Muscle layer of duodenum (tissue), 2 donors: ENCODE results near the gene SYNDIG1.

ENCODE experiments used
- H3K27ac ChIP-seq: one replicate; pipeline ENCODE4 v1.7.0; 2013; ENCODE audit warnings: mild to moderate bottlenecking, low read length
- H3K27me3 ChIP-seq: one replicate; pipeline ENCODE4 v1.7.0; 2013; ENCODE audit warnings: low read depth, mild to moderate bottlenecking, control low read depth, low read length
- H3K36me3 ChIP-seq, 2 donors: one replicate each; pipeline ENCODE4 v1.7.0; 2013; ENCODE audit warnings: low read length in 2 of 2, control low read depth in 1 of 2, mild to moderate bottlenecking in 1 of 2; ENCODE audit not compliant: insufficient read depth in 2 of 2, control insufficient read depth in 1 of 2
- H3K4me1 ChIP-seq, 2 donors: one replicate each; pipeline ENCODE4 v1.7.0; 2013; ENCODE audit warnings: low read length in 2 of 2, mild to moderate bottlenecking in 2 of 2, control low read depth in 1 of 2, moderate library complexity in 1 of 2; ENCODE audit not compliant: insufficient read depth in 2 of 2, control insufficient read depth in 1 of 2
- H3K4me3 ChIP-seq, 2 donors: one replicate each; pipeline ENCODE4 v1.7.0; 2013; ENCODE audit warnings: low read length in 2 of 2, low read depth in 1 of 2, mild to moderate bottlenecking in 1 of 2
- H3K9me3 ChIP-seq, 2 donors: one replicate each; pipeline ENCODE4 v1.7.0; 2013; ENCODE audit warnings: low read length in 2 of 2, control low read depth in 1 of 2, mild to moderate bottlenecking in 1 of 2; ENCODE audit not compliant: control insufficient read depth in 1 of 2
- donor health status: healthy.

Gene SYNDIG1

GRCh38 chr20:24559114-24559732, 89.8 kb downstream of the SYNDIG1 start:
- no peaks in the 10 kb centered on the region for H3K4me1 ChIP-seq
- no peaks in the 10 kb centered on the region for H3K27me3 ChIP-seq
- no peaks in the 10 kb centered on the region for H3K36me3 ChIP-seq
- no peak overlapping the region for H3K4me3 ChIP-seq
- H3K9me3 ChIP-seq: no peaks in the 10 kb centered on the region
- no peak overlapping the region for H3K27ac ChIP-seq

GRCh38 chr20:24560571-24561491, 91.4 kb downstream of the SYNDIG1 start:
- H3K27me3 ChIP-seq: no peaks in the 10 kb centered on the region
- H3K27ac ChIP-seq: no peak overlapping the region
- H3K9me3 ChIP-seq: no peaks in the 10 kb centered on the region
- no peak overlapping the region for H3K4me3 ChIP-seq
- no peaks in the 10 kb centered on the region for H3K36me3 ChIP-seq
- H3K4me1 ChIP-seq: no peaks in the 10 kb centered on the region

GRCh38 chr20:24565835-24566351, 96.5 kb downstream of the SYNDIG1 start:
- H3K4me1 ChIP-seq: no peaks in the 10 kb centered on the region
- H3K9me3 ChIP-seq: no peaks in the 10 kb centered on the region
- no peaks in the 10 kb centered on the region for H3K27me3 ChIP-seq
- no peak overlapping the region for H3K27ac ChIP-seq
- no peaks in the 10 kb centered on the region for H3K36me3 ChIP-seq
- no peak overlapping the region for H3K4me3 ChIP-seq

GRCh38 chr20:24566656-24567055, 97.2 kb downstream of the SYNDIG1 start:
- no peaks in the 10 kb centered on the region for H3K36me3 ChIP-seq
- H3K27ac ChIP-seq: no peak overlapping the region
- no peak overlapping the region for H3K4me3 ChIP-seq
- no peaks in the 10 kb centered on the region for H3K4me1 ChIP-seq
- no peaks in the 10 kb centered on the region for H3K27me3 ChIP-seq
- no peaks in the 10 kb centered on the region for H3K9me3 ChIP-seq

GRCh38 chr20:24567508-24567907, 98.1 kb downstream of the SYNDIG1 start:
- Histone ChIP-seq H3K9me3 (no peaks in the 10 kb centered on the region), H3K27ac (no peak overlapping the region), H3K36me3 (no peaks in the 10 kb centered on the region), H3K4me1 (no peaks in the 10 kb centered on the region), H3K4me3 (no peak overlapping the region), H3K27me3 (no peaks in the 10 kb centered on the region)

- Histone ChIP-seq H3K4me1 (no peaks in the 10 kb centered on the region), H3K27me3 (no peaks in the 10 kb centered on the region), H3K36me3 (no peaks in the 10 kb centered on the region), H3K27ac (no peak overlapping the region), H3K4me3 (no peak overlapping the region), H3K9me3 (no peaks in the 10 kb centered on the region)
Measured at GRCh38 chr20:24568842-24569241, 99.4 kb downstream of the SYNDIG1 start.

GRCh38 chr20:24571159-24571558, 101.7 kb downstream of the SYNDIG1 start:
- Histone ChIP-seq H3K4me3 (no peak overlapping the region), H3K27ac (no peak overlapping the region), H3K36me3 (no peaks in the 10 kb centered on the region), H3K27me3 (no peaks in the 10 kb centered on the region), H3K9me3 (no peaks in the 10 kb centered on the region), H3K4me1 (no peaks in the 10 kb centered on the region)

GRCh38 chr20:24572140-24572539, 102.7 kb downstream of the SYNDIG1 start:
- H3K36me3 ChIP-seq: no peaks in the 10 kb centered on the region
- no peaks in the 10 kb centered on the region for H3K27me3 ChIP-seq
- H3K4me3 ChIP-seq: no peak overlapping the region
- no peaks in the 10 kb centered on the region for H3K9me3 ChIP-seq
- H3K27ac ChIP-seq: no peak overlapping the region
- H3K4me1 ChIP-seq: no peaks in the 10 kb centered on the region

GRCh38 chr20:24572862-24573261, 103.4 kb downstream of the SYNDIG1 start:
- no peaks in the 10 kb centered on the region for H3K27me3 ChIP-seq
- no peak overlapping the region for H3K27ac ChIP-seq
- no peak overlapping the region for H3K4me3 ChIP-seq
- no peaks in the 10 kb centered on the region for H3K4me1 ChIP-seq
- H3K9me3 ChIP-seq: no peaks in the 10 kb centered on the region
- H3K36me3 ChIP-seq: no peaks in the 10 kb centered on the region

GRCh38 chr20:24573557-24573956, 104.1 kb downstream of the SYNDIG1 start:
- Histone ChIP-seq H3K27me3 (no peaks in the 10 kb centered on the region), H3K36me3 (no peaks in the 10 kb centered on the region), H3K27ac (no peak overlapping the region), H3K4me3 (no peak overlapping the region), H3K4me1 (no peaks in the 10 kb centered on the region), H3K9me3 (no peaks in the 10 kb centered on the region)

- Histone ChIP-seq H3K4me1 (no peaks in the 10 kb centered on the region), H3K9me3 (no peaks in the 10 kb centered on the region), H3K36me3 (no peaks in the 10 kb centered on the region), H3K27ac (no peak overlapping the region), H3K4me3 (no peak overlapping the region), H3K27me3 (no peaks in the 10 kb centered on the region)
Measured at GRCh38 chr20:24574307-24574706, 104.9 kb downstream of the SYNDIG1 start.
